ENCODE results near the gene MINDY2.

- TF ChIP-seq CTCF (IDR thresholded peaks at IDR 0.05) (no peak), POLR2A (IDR thresholded peaks at IDR 0.05) (no peak)
Measured at GRCh38 chr15:58755350-58755749, 15.8 kb upstream of the MINDY2 start.

Measured in right lobe of liver (tissue), 4 donors.